NAMALWA (cell line): ENCODE data around the gene ACSM6.

ENCODE experiments used
- DNase-seq: peaks from one replicate; pipeline ENCODE4 v3.0.0-alpha.2; 2015; ENCODE audit warnings: low spot score

The ACSM6 gene

GRCh38 chr10:95273393-95274312 lies 79.6 kb downstream of the ACSM6 start:
- DNase-seq, result no peak

GRCh38 chr10:95275726-95276366 lies 81.8 kb downstream of the ACSM6 start:
- DNase-seq, result no peak

GRCh38 chr10:95276367-95277200 lies 82.5 kb downstream of the ACSM6 start:
- no peak for DNase-seq

GRCh38 chr10:95277201-95277570 lies 83.1 kb downstream of the ACSM6 start:
- no peak for DNase-seq

GRCh38 chr10:95277614-95278013 lies 83.6 kb downstream of the ACSM6 start:
- no peak for DNase-seq
